ENCODE measurements around the gene TMEM167A.

GRCh38 chr5:83085106-83085505 is 7.9 kb upstream of the TMEM167A start:
- no peak for TF ChIP-seq CTCF (IDR thresholded peaks at IDR 0.05)
- TF ChIP-seq EP300 (IDR thresholded peaks at IDR 0.05): no peak
- no peak for TF ChIP-seq POLR2A (IDR thresholded peaks at IDR 0.05)
- no peak for TF ChIP-seq POLR2AphosphoS5 (IDR thresholded peaks at IDR 0.05)
